CD14-positive monocyte (primary cell): Measurements from ENCODE around the gene SPRR5. TPM values are rescaled to one million over a fixed set of nuclear protein-coding genes. Genes with fewer than 3 reads are reported as not detected.

ENCODE experiments used
- DNase-seq, 3 donors: peaks; one replicate each; pipeline ENCODE4 v3.0.0-alpha.2; 2011 to 2022
- H2AFZ ChIP-seq: 2 replicates; pipeline ENCODE4 v1.6.0; 2012; ENCODE audit warnings: mild to moderate bottlenecking, low read depth, low read length, inconsistent platforms; ENCODE audit not compliant: insufficient read depth, poor library complexity, severe bottlenecking
- H3K27ac ChIP-seq, 2 donors: 1 replicate in 1 of 2; 2 replicates in 1 of 2; pipeline ENCODE4 v1.5.1; 2012 to 2013; ENCODE audit warnings: low read length in 2 of 2, control low read depth in 1 of 2, inconsistent platforms in 1 of 2, low read depth in 1 of 2, mild to moderate bottlenecking in 1 of 2
- H3K27me3 ChIP-seq, 2 donors: one replicate each; pipeline versions ENCODE4 v1.6.0 to v1.6.1; 2011 to 2013; ENCODE audit warnings: low read length in 2 of 2; ENCODE audit not compliant: control insufficient read depth in 2 of 2, insufficient read depth in 2 of 2
- H3K36me3 ChIP-seq, 2 donors: replicated peaks in 1 of 2; 1 replicate in 1 of 2; 2 replicates in 1 of 2; pipeline versions ENCODE4 v1.5.1 to v1.6.1; 2012 to 2013; ENCODE audit warnings: low read length in 2 of 2, control low read depth in 1 of 2, inconsistent platforms in 1 of 2, mild to moderate bottlenecking in 1 of 2; ENCODE audit not compliant: insufficient read depth in 2 of 2, control insufficient read depth in 1 of 2
- H3K4me1 ChIP-seq, 2 donors: 1 replicate in 1 of 2; 2 replicates in 1 of 2; pipeline versions ENCODE4 v1.5.1 to v1.6.1; 2012 to 2013; ENCODE audit warnings: low read length in 2 of 2, control low read depth in 1 of 2, inconsistent platforms in 1 of 2, mild to moderate bottlenecking in 1 of 2, moderate library complexity in 1 of 2; ENCODE audit not compliant: insufficient read depth in 2 of 2, control insufficient read depth in 1 of 2
- H3K4me2 ChIP-seq: replicated peaks from 2 replicates; pipeline ENCODE3; 2012; ENCODE audit warnings: low read length, moderate library complexity, mild to moderate bottlenecking; ENCODE audit not compliant: poor library complexity, severe bottlenecking; ENCODE audit errors: extremely low read depth
- H3K4me3 ChIP-seq, 3 experiments: fragments of 200-600 bp in 1 of 3; sonication (generic) in 1 of 3; replicated peaks in 1 of 3; 1 replicate in 2 of 3; 2 replicates in 1 of 3; pipeline ENCODE4 v1.5.1; 2011 to 2013; ENCODE audit warnings: low read length in 3 of 3, mild to moderate bottlenecking in 3 of 3, control low read depth in 2 of 3, low read depth in 2 of 3, inconsistent platforms in 1 of 3, moderate library complexity in 1 of 3
- H3K79me2 ChIP-seq: 2 replicates; pipeline ENCODE4 v1.6.0; 2012; ENCODE audit warnings: mild to moderate bottlenecking, control low read depth, inconsistent platforms, low read length, moderate library complexity; ENCODE audit not compliant: insufficient read depth
- H3K9ac ChIP-seq: 2 replicates; pipeline ENCODE4 v1.6.0; 2017; ENCODE audit warnings: low read length, mild to moderate bottlenecking; ENCODE audit not compliant: insufficient read depth, poor library complexity, severe bottlenecking
- H3K9me3 ChIP-seq, 2 donors: replicated peaks in 1 of 2; 1 replicate in 1 of 2; 2 replicates in 1 of 2; pipeline versions ENCODE4 v1.5.1 to v1.6.1; 2012 to 2013; ENCODE audit warnings: low read length in 2 of 2, control low read depth in 1 of 2; ENCODE audit not compliant: control insufficient read depth in 1 of 2, insufficient read depth in 1 of 2
- H4K20me1 ChIP-seq: 2 replicates; pipeline ENCODE4 v1.6.0; 2012; ENCODE audit warnings: mild to moderate bottlenecking, low read length, control low read depth, moderate library complexity; ENCODE audit not compliant: insufficient read depth
- H3K27ac Mint-ChIP-seq, 7 donors: one replicate each; pipeline ENCODE4 v1.8.0; 2020; ENCODE audit warnings: mild to moderate bottlenecking in 7 of 7, mixed read lengths in 7 of 7, moderate library complexity in 6 of 7, inconsistent platforms in 2 of 7
- H3K27me3 Mint-ChIP-seq, 3 donors: one replicate each; pipeline ENCODE4 v1.8.0; 2021 to 2022; ENCODE audit warnings: low read depth in 3 of 3, mild to moderate bottlenecking in 3 of 3, mixed read lengths in 3 of 3, moderate library complexity in 3 of 3, inconsistent platforms in 1 of 3
- H3K36me3 Mint-ChIP-seq, 2 donors: one replicate each; pipeline ENCODE4 v1.8.0; 2020; ENCODE audit warnings: mixed read lengths in 2 of 2, inconsistent platforms in 1 of 2, mild to moderate bottlenecking in 1 of 2
- H3K4me1 Mint-ChIP-seq: one replicate; pipeline ENCODE4 v1.8.0; 2020; ENCODE audit warnings: mild to moderate bottlenecking, mixed read lengths
- H3K4me3 Mint-ChIP-seq, 2 donors: one replicate each; pipeline ENCODE4 v1.8.0; 2020; ENCODE audit warnings: mild to moderate bottlenecking in 2 of 2, mixed read lengths in 2 of 2, moderate library complexity in 1 of 2
- H3K9me3 Mint-ChIP-seq, 7 donors: one replicate each; pipeline ENCODE4 v1.8.0; 2020 to 2022; ENCODE audit warnings: mixed read lengths in 7 of 7, mild to moderate bottlenecking in 6 of 7, moderate library complexity in 6 of 7, inconsistent platforms in 2 of 7
- WGBS: methylation state at CpG from one replicate; pipeline ENCODE4 v1.1.5; 2013; ENCODE audit warnings: missing lambda C conversion rate; ENCODE audit not compliant: insufficient coverage; 5-methylcytosine and 5-hydroxymethylcytosine counted together
- intact Hi-C, 2 donors: fragments of 100-400 bp; cut with micrococcal nuclease; formaldehyde crosslinking; loops; one replicate each; pipeline versions ENCODE4 v1.15.0 to v1.15.1; 2023
- polyA plus RNA-seq, 3 donors: library from polyadenylated mRNA; depleted of rRNA in 1 of 3; unstranded in 2 of 3; stranded (reverse) in 1 of 3; fragments of 300-500 nt in 2 of 3; fragments of >200 nt in 1 of 3; fragmentation: Illumina TruSeq in 2 of 3; gene quantifications; 1 replicate in 2 of 3; 2 replicates in 1 of 3; pipeline ENCODE4 v1.2.3, GENCODE V29; 2012 to 2021
- TF ChIP-seq, protein P1 (sequence below): fragments of 200-600 bp; IDR thresholded peaks from one replicate; pipeline ENCODE4 v1.8.0; 2022; ENCODE audit warnings: antibody characterized with exemption, mild to moderate bottlenecking

Gene SPRR5
- polyA plus RNA-seq, 3 donors: not detected

DNA sequence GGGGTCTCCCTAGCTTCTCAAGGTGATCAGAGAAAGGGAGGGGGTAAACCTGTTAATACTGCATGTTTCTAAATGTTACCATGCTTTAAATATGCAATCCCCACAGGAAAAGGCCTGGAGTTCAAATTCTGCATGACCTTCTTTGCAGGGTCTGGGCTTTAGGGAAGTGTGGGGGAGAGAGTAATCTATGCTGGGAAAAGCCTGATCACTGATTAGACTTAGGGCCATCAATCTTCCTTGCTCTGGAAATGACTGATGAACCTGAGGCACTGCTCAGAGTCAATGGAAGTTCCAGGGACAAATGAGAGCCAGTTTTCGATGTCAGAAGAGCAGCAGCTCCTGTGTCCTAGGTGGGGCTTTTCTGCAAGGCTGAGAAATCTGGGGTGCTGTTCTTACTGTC lies 33.7 kb downstream of the SPRR5 start:
- TF ChIP-seq, protein P1, sequence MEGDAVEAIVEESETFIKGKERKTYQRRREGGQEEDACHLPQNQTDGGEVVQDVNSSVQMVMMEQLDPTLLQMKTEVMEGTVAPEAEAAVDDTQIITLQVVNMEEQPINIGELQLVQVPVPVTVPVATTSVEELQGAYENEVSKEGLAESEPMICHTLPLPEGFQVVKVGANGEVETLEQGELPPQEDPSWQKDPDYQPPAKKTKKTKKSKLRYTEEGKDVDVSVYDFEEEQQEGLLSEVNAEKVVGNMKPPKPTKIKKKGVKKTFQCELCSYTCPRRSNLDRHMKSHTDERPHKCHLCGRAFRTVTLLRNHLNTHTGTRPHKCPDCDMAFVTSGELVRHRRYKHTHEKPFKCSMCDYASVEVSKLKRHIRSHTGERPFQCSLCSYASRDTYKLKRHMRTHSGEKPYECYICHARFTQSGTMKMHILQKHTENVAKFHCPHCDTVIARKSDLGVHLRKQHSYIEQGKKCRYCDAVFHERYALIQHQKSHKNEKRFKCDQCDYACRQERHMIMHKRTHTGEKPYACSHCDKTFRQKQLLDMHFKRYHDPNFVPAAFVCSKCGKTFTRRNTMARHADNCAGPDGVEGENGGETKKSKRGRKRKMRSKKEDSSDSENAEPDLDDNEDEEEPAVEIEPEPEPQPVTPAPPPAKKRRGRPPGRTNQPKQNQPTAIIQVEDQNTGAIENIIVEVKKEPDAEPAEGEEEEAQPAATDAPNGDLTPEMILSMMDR: no peak
- DNase-seq: no peak
- Mint-ChIP-seq H3K36me3 (no peaks in the 10 kb centered on the region), H3K4me1 (no peaks in the 10 kb centered on the region), H3K9me3 (peaks cover 0 to 3% (median 0%) of the 10 kb centered on the region in 7 donors), H3K27me3 (peaks cover 6 to 17% (median 9%) of the 10 kb centered on the region in 3 donors), H3K27ac (peak overlapping the region in 1 of 7 donors; percentile 26), H3K4me3 (no peak overlapping the region)
- Histone ChIP-seq H3K4me1 (no peaks in the 10 kb centered on the region), H3K27me3 (no peaks in the 10 kb centered on the region), H3K9me3 (no peaks in the 10 kb centered on the region), H4K20me1 (no peaks in the 10 kb centered on the region), H3K36me3 (no peaks in the 10 kb centered on the region), H3K4me3 (no peak overlapping the region), H3K27ac (no peak overlapping the region), H2AFZ (no peak overlapping the region), H3K4me2 (no peak overlapping the region), H3K9ac (no peak overlapping the region), H3K79me2 (no peaks in the 10 kb centered on the region)
- WGBS: 100% methylated on average over 1 of the region's 1 CpG
- intact Hi-C loops: no loop called here

DNA sequence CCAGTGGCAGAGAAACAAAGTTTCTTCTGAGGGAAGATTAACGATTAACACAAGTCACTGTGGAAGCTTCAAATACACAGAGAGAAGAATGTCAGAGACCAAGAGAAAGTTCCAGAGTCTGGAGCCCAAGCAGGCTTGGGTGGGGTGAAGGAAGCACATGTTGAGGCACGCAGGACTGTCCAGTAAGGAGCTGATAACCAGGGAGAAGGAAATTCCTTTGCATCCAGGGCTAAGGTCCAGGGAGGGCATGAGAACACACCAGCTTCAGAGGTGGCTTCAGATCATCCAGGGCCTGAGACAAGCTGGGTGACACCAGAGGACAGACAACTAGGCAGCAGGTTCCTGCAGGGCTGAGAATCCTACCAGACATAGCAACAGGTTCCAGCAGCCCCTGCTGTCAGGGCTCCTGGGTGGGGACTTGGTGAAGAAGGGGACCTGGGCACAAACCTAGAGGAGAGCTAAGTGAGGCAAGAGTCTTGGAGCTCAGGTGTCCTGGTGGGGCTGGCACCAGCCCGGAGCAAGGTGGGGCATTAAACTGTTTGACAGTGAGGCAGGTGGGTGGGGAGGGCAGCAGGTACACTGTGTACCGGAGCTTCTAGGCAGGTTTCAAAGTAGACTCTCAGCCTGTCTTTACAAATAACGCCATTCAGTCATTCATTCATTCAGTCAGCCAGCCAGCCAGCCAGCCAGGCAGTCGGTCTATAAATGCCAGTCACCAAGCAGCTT lies 34.3 kb downstream of the SPRR5 start:
- TF ChIP-seq, protein P1: no peak
- H3K27ac Mint-ChIP-seq: peak overlapping the region in 1 of 7 donors; percentile 32
- Histone ChIP-seq H3K4me1 (no peaks in the 10 kb centered on the region), H3K4me2 (no peak overlapping the region), H3K27me3 (no peaks in the 10 kb centered on the region), H3K9ac (no peak overlapping the region), H3K27ac (no peak overlapping the region), H3K4me3 (no peak overlapping the region), H4K20me1 (no peaks in the 10 kb centered on the region), H3K36me3 (no peaks in the 10 kb centered on the region), H3K9me3 (no peaks in the 10 kb centered on the region), H3K79me2 (no peaks in the 10 kb centered on the region), H2AFZ (no peak overlapping the region)
- intact Hi-C loops: no loop called here
- no peaks in the 10 kb centered on the region for H3K36me3 Mint-ChIP-seq
- peaks cover 6 to 17% (median 9%) of the 10 kb centered on the region in 3 donors for H3K27me3 Mint-ChIP-seq
- no peak overlapping the region for H3K4me3 Mint-ChIP-seq
- peaks cover 0 to 3% (median 0%) of the 10 kb centered on the region in 7 donors for H3K9me3 Mint-ChIP-seq
- no peaks in the 10 kb centered on the region for H3K4me1 Mint-ChIP-seq
- DNase-seq: no peak
- 94% methylated on average over 4 of the region's 6 CpGs for WGBS
